IMR-90 (cell line): Measurements from ENCODE around the gene CXorf65. TPM values are rescaled to one million over a fixed set of nuclear protein-coding genes. Genes with fewer than 3 reads are reported as not detected.

Experiments
- ATAC-seq: fragments of 200-7000 bp; cut with Tn5 transposase; 2 replicates; pipeline ENCODE4 v1.9.1; 2020; ENCODE audit warnings: low read depth, mild to moderate bottlenecking, moderate library complexity
- BruUV-seq: library from RNA; stranded (reverse); fragments of 400-500 nt; replicated peaks from 2 replicates; lab custom pipeline; 2021; lab: Mats Ljungman, UMichigan
- CTCF ChIA-PET: fragments of 300-600 bp; formaldehyde crosslinking; extraction: SDS; loops from one replicate; lab custom pipeline; 2021; ENCODE audit warnings: antibody characterized with exemption; lab: Yijun Ruan, JAX
- POLR2A ChIA-PET: fragments of 300-600 bp; sonication (Branson Sonifier 250); formaldehyde crosslinking; loops from one replicate; lab custom pipeline; 2022; ENCODE audit warnings: antibody characterized with exemption; ENCODE audit not compliant: unreplicated experiment; lab: Charles Lee
- DNase-seq: peaks from one replicate; pipeline ENCODE4 v3.0.0; 2013
- H2AFZ ChIP-seq: replicated peaks from 2 replicates; pipeline ENCODE3; 2013; ENCODE audit warnings: low read length, mild to moderate bottlenecking; ENCODE audit not compliant: poor library complexity
- H2AK5ac ChIP-seq: 2 replicates; pipeline ENCODE4 v1.6.1; 2013; ENCODE audit warnings: low read depth, low read length, inconsistent platforms
- H2AK9ac ChIP-seq: replicated peaks from 2 replicates; pipeline ENCODE3; 2013; ENCODE audit warnings: mild to moderate bottlenecking, low read depth, low read length, moderate library complexity; ENCODE audit not compliant: poor library complexity
- H2BK120ac ChIP-seq: 2 replicates; pipeline ENCODE4 v1.6.1; 2013; ENCODE audit warnings: low read depth, low read length, inconsistent platforms
- H2BK15ac ChIP-seq: 3 replicates; pipeline ENCODE4 v1.6.1; 2013; ENCODE audit warnings: low read depth, low read length, inconsistent platforms
- H2BK20ac ChIP-seq: 2 replicates; pipeline ENCODE4 v1.6.1; 2013; ENCODE audit warnings: low read depth, mild to moderate bottlenecking, inconsistent platforms, low read length, moderate library complexity
- H2BK5ac ChIP-seq: 2 replicates; pipeline ENCODE4 v1.6.1; 2013; ENCODE audit warnings: mild to moderate bottlenecking, low read depth, low read length, inconsistent platforms; ENCODE audit not compliant: poor library complexity, severe bottlenecking
- H3K14ac ChIP-seq: replicated peaks from 2 replicates; pipeline ENCODE4 v1.6.1; 2013; ENCODE audit warnings: low read depth, low read length, inconsistent platforms
- H3K18ac ChIP-seq: 2 replicates; pipeline ENCODE4 v1.6.1; 2013; ENCODE audit warnings: low read depth, low read length, control low read depth
- H3K23ac ChIP-seq: 2 replicates; pipeline ENCODE4 v1.6.1; 2013; ENCODE audit warnings: low read depth, low read length, inconsistent platforms
- H3K27ac ChIP-seq: 2 replicates; pipeline ENCODE4 v1.5.1; 2013; ENCODE audit warnings: mild to moderate bottlenecking, control low read depth, low read length; ENCODE audit not compliant: insufficient read depth
- H3K27me3 ChIP-seq: 2 replicates; pipeline ENCODE4 v1.6.1; 2013; ENCODE audit warnings: low read length; ENCODE audit not compliant: control insufficient read depth, insufficient read depth
- H3K36me3 ChIP-seq: 2 replicates; pipeline ENCODE4 v1.6.1; 2013; ENCODE audit warnings: low read length, mixed read lengths; ENCODE audit not compliant: control insufficient read depth, insufficient read depth
- H3K4ac ChIP-seq: 2 replicates; pipeline ENCODE4 v1.6.1; 2013; ENCODE audit warnings: low read depth, low read length, inconsistent platforms
- H3K4me1 ChIP-seq: 2 replicates; pipeline ENCODE4 v1.6.1; 2013; ENCODE audit warnings: low read length, mixed read lengths; ENCODE audit not compliant: control insufficient read depth, insufficient read depth
- H3K4me2 ChIP-seq: 2 replicates; pipeline ENCODE4 v1.6.1; 2013; ENCODE audit warnings: low read depth, mild to moderate bottlenecking, control low read depth, low read length, moderate library complexity
- H3K4me3 ChIP-seq: 2 replicates; pipeline ENCODE4 v1.5.1; 2013; ENCODE audit warnings: low read depth, mild to moderate bottlenecking, control low read depth, low read length, moderate library complexity; ENCODE audit not compliant: insufficient read depth
- H3K56ac ChIP-seq: 2 replicates; pipeline ENCODE4 v1.6.1; 2013; ENCODE audit warnings: low read length, inconsistent platforms; ENCODE audit not compliant: insufficient read depth; ENCODE audit errors: extremely low read depth
- H3K79me1 ChIP-seq, 2 experiments: 2 replicates each; pipeline ENCODE4 v1.6.1; 2013; ENCODE audit warnings: low read length in 2 of 2, inconsistent platforms in 1 of 2, low read depth in 1 of 2
- H3K9ac ChIP-seq: 2 replicates; pipeline ENCODE4 v1.6.1; 2013; ENCODE audit warnings: low read depth, low read length, control low read depth
- H3K9me1 ChIP-seq: 2 replicates; pipeline ENCODE4 v1.6.1; 2013; ENCODE audit warnings: low read length, inconsistent platforms; ENCODE audit not compliant: insufficient read depth
- H3K9me3 ChIP-seq: 2 replicates; pipeline ENCODE4 v1.6.1; 2013; ENCODE audit warnings: low read length; ENCODE audit not compliant: control insufficient read depth, insufficient read depth
- H4K20me1 ChIP-seq: 2 replicates; pipeline ENCODE4 v1.6.1; 2013; ENCODE audit warnings: low read length, inconsistent platforms; ENCODE audit not compliant: insufficient read depth
- H4K5ac ChIP-seq: 2 replicates; pipeline ENCODE4 v1.6.1; 2013; ENCODE audit warnings: mild to moderate bottlenecking, low read depth, low read length, control low read depth
- H4K8ac ChIP-seq, 2 experiments: 2 replicates each; pipeline ENCODE4 v1.6.1; 2013; ENCODE audit warnings: low read depth in 2 of 2, low read length in 2 of 2, control low read depth in 1 of 2, inconsistent platforms in 1 of 2
- H4K91ac ChIP-seq: 2 replicates; pipeline ENCODE4 v1.6.1; 2013; ENCODE audit warnings: low read depth, low read length, inconsistent platforms; ENCODE audit not compliant: insufficient read depth
- CEBPB ChIP-seq: IDR thresholded peaks from 2 replicates; pipeline ENCODE4 v1.6.1; 2012; ENCODE audit warnings: low read depth, low read length, improper control_type of control experiment
- CTCF ChIP-seq: conservative IDR thresholded peaks from 2 replicates; pipeline ENCODE4 v1.5.1; 2012; ENCODE audit warnings: mild to moderate bottlenecking, low read depth, low read length, improper control_type of control experiment
- FOS ChIP-seq: fragments of 150-350 bp; IDR thresholded peaks from 2 replicates; pipeline ENCODE4 v1.6.1; 2016; ENCODE audit warnings: low read depth, low read length
- MAZ ChIP-seq: IDR thresholded peaks from 2 replicates; pipeline ENCODE4 v1.6.1; 2012; ENCODE audit warnings: low read depth, mild to moderate bottlenecking, low read length, improper control_type of control experiment, moderate library complexity, borderline replicate concordance
- POLR2A ChIP-seq: IDR thresholded peaks from 2 replicates; pipeline ENCODE4 v1.6.1; 2012; ENCODE audit warnings: mild to moderate bottlenecking, low read depth, low read length
- WGBS, 2 experiments: methylation state at CpG; one replicate each; pipeline versions ENCODE4 v1.1.5 to v1.1.7; 2013; ENCODE audit warnings: missing lambda C conversion rate in 2 of 2; ENCODE audit not compliant: insufficient read length in 1 of 2; ENCODE audit errors: extremely low coverage in 2 of 2; 5-methylcytosine and 5-hydroxymethylcytosine counted together
- dilution Hi-C: fragments of 300-500 bp; cut with HindIII; formaldehyde crosslinking; loops from one replicate; pipeline ENCODE4 v1.14.3; 2018; ENCODE audit warnings: low sequenced_read_pairs; ENCODE audit not compliant: unreplicated experiment
- in situ Hi-C: fragments of 300-500 bp; cut with MboI; formaldehyde crosslinking; loops from 3 replicates; pipeline ENCODE4 v1.14.3; 2019; ENCODE audit warnings: low sequenced_read_pairs, inconsistent platforms, mixed read lengths
- intact Hi-C: fragments of 100-400 bp; cut with micrococcal nuclease; formaldehyde crosslinking; loops from 2 replicates; pipeline ENCODE4 v1.10.0; 2022
- polyA plus RNA-seq, 3 experiments: library from polyadenylated mRNA; depleted of rRNA; stranded (reverse); fragments of >200 nt; gene quantifications; 2 replicates each; pipeline ENCODE4 v1.2.3, GENCODE V29; 2012; ENCODE audit warnings: low replicate concordance in 1 of 3
- total RNA-seq: library from RNA; depleted of rRNA; stranded (reverse); fragments of >200 nt; gene quantifications from 2 replicates; pipeline ENCODE4 v1.2.3, GENCODE V29; 2012

The CXorf65 gene
- total and polyA plus RNA-seq, 2 of the 4 experiments (the other 2 are of a cell fraction) = not detected

GRCh38 chrX:71111921-71112431 is 5.4 kb upstream of the CXorf65 start:
- no peak overlapping the region for H2AK5ac ChIP-seq
- BruUV-seq = no TSS peak
- no peaks in the 10 kb centered on the region for H3K9me1 ChIP-seq
- ATAC-seq = no peak
- H3K27ac ChIP-seq = no peak overlapping the region
- H3K23ac ChIP-seq = no peak overlapping the region
- in situ Hi-C loops (no loop called here), dilution Hi-C loops (no loop called here), intact Hi-C loops (no loop called here)
- H2AFZ ChIP-seq = no peak overlapping the region
- H3K4me3 ChIP-seq = no peak overlapping the region
- no peaks in the 10 kb centered on the region for H4K20me1 ChIP-seq
- CTCF ChIA-PET = no interaction called here
- H2BK120ac ChIP-seq = no peak overlapping the region
- H3K9ac ChIP-seq = no peak overlapping the region
- H2BK20ac ChIP-seq = no peak overlapping the region
- no peak overlapping the region for H3K4me2 ChIP-seq
- no peak for DNase-seq
- H3K4ac ChIP-seq = no peak overlapping the region
- no peak overlapping the region for H4K8ac ChIP-seq
- H3K4me1 ChIP-seq = no peaks in the 10 kb centered on the region
- no peak overlapping the region for H3K56ac ChIP-seq
- 28% methylated on average over 2 of the region's 5 CpGs; no CpG with 5 or more reads in 1 of the 2 experiments for WGBS, 2 experiments
- no peak overlapping the region for H2BK15ac ChIP-seq
- no peak overlapping the region for H3K14ac ChIP-seq
- H2AK9ac ChIP-seq = no peak overlapping the region
- H2BK5ac ChIP-seq = no peak overlapping the region
- POLR2A ChIA-PET = no interaction called here
- H3K79me1 ChIP-seq = no peaks in the 10 kb centered on the region
- no peak overlapping the region for H3K18ac ChIP-seq
- no peak overlapping the region for H4K5ac ChIP-seq
- no peaks in the 10 kb centered on the region for H3K9me3 ChIP-seq
- no peak overlapping the region for H4K91ac ChIP-seq
- no peaks in the 10 kb centered on the region for H3K36me3 ChIP-seq
- H3K27me3 ChIP-seq = peaks cover 24% of the 10 kb centered on the region
- TF ChIP-seq MAZ (no peak), POLR2A (no peak), FOS (no peak), CTCF (no peak), CEBPB (no peak)
